Esophagus muscularis mucosa (tissue), 4 donors: ENCODE measurements around the gene TIMM17B. TPM values are rescaled to one million over a fixed set of nuclear protein-coding genes. Genes with fewer than 3 reads are reported as not detected.
A peak's percentile ranks its signal among the peaks of the same experiment; 100 is the strongest.

Experiments
- DNase-seq: peaks from one replicate; pipeline ENCODE4 v3.0.0-alpha.2; 2017; ENCODE audit errors: extremely low spot score
- H3K27ac ChIP-seq, 4 donors: fragments of 200-600 bp; sonication (generic); replicated peaks in 1 of 4; 1 replicate in 3 of 4; 2 replicates in 1 of 4; pipeline ENCODE4 v1.5.1; 2016 to 2019; ENCODE audit warnings: mild to moderate bottlenecking in 1 of 4
- H3K27me3 ChIP-seq, 4 donors: fragments of 200-600 bp; sonication (generic); one replicate each; pipeline versions ENCODE4 v1.5.1 to v1.6.0; 2016 to 2019
- H3K36me3 ChIP-seq, 4 donors: fragments of 200-600 bp; sonication (generic); one replicate each; pipeline ENCODE4 v1.5.1; 2016 to 2019
- H3K4me1 ChIP-seq, 4 donors: fragments of 200-600 bp; sonication (generic); one replicate each; pipeline ENCODE4 v1.5.1; 2016 to 2019
- H3K4me3 ChIP-seq, 4 donors: fragments of 200-600 bp; sonication (generic); 1 replicate in 2 of 4; 2 replicates in 2 of 4; pipeline ENCODE4 v1.5.1; 2016 to 2019; ENCODE audit warnings: mild to moderate bottlenecking in 4 of 4, moderate library complexity in 1 of 4
- H3K9me3 ChIP-seq, 4 donors: fragments of 200-600 bp; sonication (generic); 1 replicate in 3 of 4; 2 replicates in 1 of 4; pipeline ENCODE4 v1.5.1; 2016 to 2019
- EP300 ChIP-seq: sonication (generic); formaldehyde crosslinking; IDR thresholded peaks from one replicate; pipeline ENCODE4 v1.6.1; 2017; ENCODE audit warnings: antibody characterized with exemption
- POLR2A ChIP-seq: fragments of 450-650 bp; IDR thresholded peaks from one replicate; pipeline ENCODE4 v1.6.1; 2017; ENCODE audit warnings: antibody characterized with exemption, moderate library complexity, mild to moderate bottlenecking, low read depth
- POLR2AphosphoS5 ChIP-seq, 2 donors: sonication (generic); formaldehyde crosslinking; IDR thresholded peaks; one replicate each; pipeline ENCODE4 v1.6.1; 2017; ENCODE audit warnings: antibody characterized with exemption in 2 of 2
- WGBS: methylation state at CpG from one replicate; pipeline ENCODE4 v1.1.5; 2018; 5-methylcytosine and 5-hydroxymethylcytosine counted together
- intact Hi-C: fragments of 100-400 bp; cut with DNase I; formaldehyde crosslinking; loops from one replicate; pipeline ENCODE4 v1.15.1; 2023
- total RNA-seq, 4 donors: library from RNA; depleted of rRNA; stranded (reverse); fragments of >200 nt; gene quantifications; one replicate each; pipeline versions ENCODE4 v1.1.0 to v1.2.1, GENCODE V29; 2016
- TF ChIP-seq, protein P1 (sequence below), 3 experiments: fragments of 200-600 bp in 2 of 3; fragments of 450-650 bp in 1 of 3; sonication (generic) in 2 of 3; IDR thresholded peaks; one replicate each; pipeline ENCODE4 v1.5.1; 2017 to 2019; ENCODE audit warnings: antibody characterized with exemption in 3 of 3, mild to moderate bottlenecking in 2 of 3, moderate library complexity in 1 of 3

Gene TIMM17B
- total RNA-seq, 4 donors from 2014 or later, result 36.1 to 59.6 (median 51.1) TPM

GRCh38 chrX:48914593-48915493 lies 17.3 kb upstream of the TIMM17B start:
- intact Hi-C loops, result no loop called here

GRCh38 chrX:48913605-48914366 lies 16.2 kb upstream of the TIMM17B start:
- Histone ChIP-seq H3K4me3 (no peak overlapping the region), H3K9me3 (no peaks in the 10 kb centered on the region), H3K27me3 (no peaks in the 10 kb centered on the region), H3K36me3 (peaks cover 0 to 20% (median 12%) of the 10 kb centered on the region in 4 donors), H3K27ac (no peak overlapping the region), H3K4me1 (peaks cover 9 to 38% (median 35%) of the 10 kb centered on the region in 4 donors)
- TF ChIP-seq POLR2AphosphoS5 (IDR thresholded peaks at IDR 0.05) (no peak), EP300 (no peak), POLR2A (no peak)
- TF ChIP-seq, protein P1, sequence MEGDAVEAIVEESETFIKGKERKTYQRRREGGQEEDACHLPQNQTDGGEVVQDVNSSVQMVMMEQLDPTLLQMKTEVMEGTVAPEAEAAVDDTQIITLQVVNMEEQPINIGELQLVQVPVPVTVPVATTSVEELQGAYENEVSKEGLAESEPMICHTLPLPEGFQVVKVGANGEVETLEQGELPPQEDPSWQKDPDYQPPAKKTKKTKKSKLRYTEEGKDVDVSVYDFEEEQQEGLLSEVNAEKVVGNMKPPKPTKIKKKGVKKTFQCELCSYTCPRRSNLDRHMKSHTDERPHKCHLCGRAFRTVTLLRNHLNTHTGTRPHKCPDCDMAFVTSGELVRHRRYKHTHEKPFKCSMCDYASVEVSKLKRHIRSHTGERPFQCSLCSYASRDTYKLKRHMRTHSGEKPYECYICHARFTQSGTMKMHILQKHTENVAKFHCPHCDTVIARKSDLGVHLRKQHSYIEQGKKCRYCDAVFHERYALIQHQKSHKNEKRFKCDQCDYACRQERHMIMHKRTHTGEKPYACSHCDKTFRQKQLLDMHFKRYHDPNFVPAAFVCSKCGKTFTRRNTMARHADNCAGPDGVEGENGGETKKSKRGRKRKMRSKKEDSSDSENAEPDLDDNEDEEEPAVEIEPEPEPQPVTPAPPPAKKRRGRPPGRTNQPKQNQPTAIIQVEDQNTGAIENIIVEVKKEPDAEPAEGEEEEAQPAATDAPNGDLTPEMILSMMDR (IDR thresholded peaks at IDR 0.05), result no peak
- 85% methylated on average over 5 of the region's 5 CpGs for WGBS
- intact Hi-C loops, result no loop called here
- DNase-seq, result no peak

More at GRCh38 chrX:48914593-48915493, 17.3 kb upstream of the TIMM17B start:
- Histone ChIP-seq H3K4me3 (no peak overlapping the region), H3K27ac (no peak overlapping the region), H3K27me3 (no peaks in the 10 kb centered on the region), H3K36me3 (peaks cover 0 to 20% (median 12%) of the 10 kb centered on the region in 4 donors), H3K9me3 (no peaks in the 10 kb centered on the region), H3K4me1 (peaks cover 9 to 46% (median 40%) of the 10 kb centered on the region in 4 donors)
- DNase-seq, result no peak
- WGBS, result 84% methylated on average over 10 of the region's 13 CpGs
- TF ChIP-seq EP300 (no peak), POLR2A (no peak), POLR2AphosphoS5 (IDR thresholded peaks at IDR 0.05) (no peak)
- TF ChIP-seq, protein P1 (IDR thresholded peaks at IDR 0.05), result no peak

DNA sequence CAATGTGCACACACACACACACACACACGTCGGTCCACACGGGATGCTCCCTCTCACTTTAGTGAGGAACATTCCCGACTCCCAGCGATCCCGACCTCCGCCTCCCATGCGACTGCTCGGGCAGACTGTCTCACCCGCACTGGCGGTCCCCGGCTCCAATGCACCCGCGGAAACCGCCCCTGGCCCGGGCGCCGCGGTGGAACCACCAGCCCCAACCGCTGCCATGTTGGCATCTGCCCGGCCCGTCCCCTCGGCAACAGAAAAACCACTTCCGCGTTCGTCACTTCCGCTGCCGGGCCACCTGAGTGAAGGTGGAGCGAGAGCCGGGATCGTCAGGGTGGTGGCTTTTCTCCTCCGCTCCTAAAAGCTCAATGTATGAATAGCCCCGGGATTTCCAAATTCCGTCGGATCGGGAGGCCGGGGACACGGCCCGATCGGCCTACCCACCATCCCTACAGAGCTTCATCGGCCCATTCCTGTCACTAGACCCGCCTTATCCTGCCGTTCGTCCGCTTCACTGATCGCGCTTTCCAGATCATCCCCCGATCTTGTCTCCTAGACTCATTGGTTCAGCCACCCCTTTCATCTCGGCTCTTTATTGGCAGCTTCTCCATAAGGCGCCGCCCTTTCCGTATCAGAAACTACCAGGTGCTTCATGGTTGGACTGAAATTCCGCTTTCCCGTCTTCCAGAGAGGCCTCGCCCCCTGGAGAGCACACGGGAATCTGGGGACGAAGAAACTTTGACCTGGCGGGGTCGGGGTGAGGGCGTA lies 14.0 kb upstream of the TIMM17B start, which contains the start of gene SLC35A2:
Gene SLC35A2, minus strand, starts transcription at position 235 of the 771 bp plus-strand sequence. Its CDS starts 10 bp downstream, at position 225.
- WGBS, result 41% methylated on average over 40 of the region's 60 CpGs
- no peaks in the 10 kb centered on the region for H3K9me3 ChIP-seq
- H3K27ac ChIP-seq, result peak within 1 kb of the TSS; percentile 78 to 84 (median 80)
- peaks cover 0 to 29% (median 15%) of the 10 kb centered on the region in 4 donors for H3K36me3 ChIP-seq
- intact Hi-C loops, result no loop called here
- peaks cover 5 to 23% (median 17%) of the 10 kb centered on the region in 4 donors for H3K4me1 ChIP-seq
- H3K27me3 ChIP-seq, result no peaks in the 10 kb centered on the region
- H3K4me3 ChIP-seq, result peak within 1 kb of the TSS; percentile 59 to 80 (median 64)
- no peak for DNase-seq
- TF ChIP-seq EP300 (no peak), POLR2AphosphoS5 (IDR thresholded peaks at IDR 0.05) (peak; percentile 84 to 91), POLR2A (peak; percentile 45)
- TF ChIP-seq, protein P1 (IDR thresholded peaks at IDR 0.05), result peak in 1 of 3 experiments; percentile 10

DNA sequence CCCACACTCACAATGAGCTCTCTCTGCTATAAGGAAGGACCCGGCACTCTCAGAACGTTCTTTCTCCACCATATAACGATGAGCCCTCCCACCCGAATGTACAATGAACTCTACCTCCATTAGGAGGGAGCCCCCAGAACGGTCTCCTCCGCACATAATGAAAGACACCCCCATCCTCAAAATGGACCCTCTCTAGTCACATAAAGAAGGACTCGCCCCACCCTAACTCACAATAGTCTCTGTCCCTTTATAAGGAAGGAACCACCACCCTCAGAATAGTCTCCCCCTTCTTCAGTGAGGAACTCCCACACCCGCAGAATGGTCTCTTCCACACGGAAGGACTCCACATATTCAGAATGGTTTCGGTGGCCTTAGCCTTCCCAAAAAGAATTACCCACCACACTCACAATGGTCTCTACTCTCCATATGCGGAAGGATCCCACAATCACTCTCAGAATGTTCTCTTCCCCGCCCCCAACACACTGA lies 13.4 kb upstream of the TIMM17B start:
- WGBS, result 24% methylated on average over 11 of the region's 12 CpGs
- TF ChIP-seq EP300 (no peak), POLR2A (no peak)
- Histone ChIP-seq H3K4me1 (peaks cover 5 to 21% (median 16%) of the 10 kb centered on the region in 4 donors), H3K9me3 (no peaks in the 10 kb centered on the region), H3K27me3 (no peaks in the 10 kb centered on the region), H3K36me3 (peaks cover 0 to 36% (median 20%) of the 10 kb centered on the region in 4 donors), H3K4me3 (peak overlapping the region; percentile 59 to 80 (median 64)), H3K27ac (peak overlapping the region; percentile 78 to 84 (median 80))
- no peak for DNase-seq
- intact Hi-C loops, result no loop called here
